ENCODE results near the gene HEXIM2.
A peak's percentile ranks its signal among the peaks of the same experiment; 100 is the strongest.

The HEXIM2 gene

DNA sequence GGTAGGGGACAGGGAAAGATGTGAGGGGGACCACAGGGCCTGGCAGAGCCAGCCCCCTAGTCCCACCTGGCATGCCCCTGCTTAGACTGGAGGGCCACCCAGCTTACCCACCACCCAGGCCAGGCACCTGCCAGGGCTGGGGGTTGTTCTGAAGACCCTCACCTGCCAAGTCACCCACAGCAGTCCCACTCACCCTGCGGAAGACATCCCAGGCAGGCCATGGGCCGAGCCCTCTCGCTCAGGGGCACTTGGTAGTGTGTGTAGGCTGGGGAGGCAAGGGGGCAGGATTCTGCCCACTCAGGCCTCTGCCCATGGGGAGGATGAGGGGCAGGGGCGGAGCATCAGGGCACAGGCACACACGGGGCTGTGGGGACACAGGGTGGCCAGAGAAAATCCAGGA is 33.3 kb upstream of the HEXIM2 start:
- DNase-seq, result no peak

DNA sequence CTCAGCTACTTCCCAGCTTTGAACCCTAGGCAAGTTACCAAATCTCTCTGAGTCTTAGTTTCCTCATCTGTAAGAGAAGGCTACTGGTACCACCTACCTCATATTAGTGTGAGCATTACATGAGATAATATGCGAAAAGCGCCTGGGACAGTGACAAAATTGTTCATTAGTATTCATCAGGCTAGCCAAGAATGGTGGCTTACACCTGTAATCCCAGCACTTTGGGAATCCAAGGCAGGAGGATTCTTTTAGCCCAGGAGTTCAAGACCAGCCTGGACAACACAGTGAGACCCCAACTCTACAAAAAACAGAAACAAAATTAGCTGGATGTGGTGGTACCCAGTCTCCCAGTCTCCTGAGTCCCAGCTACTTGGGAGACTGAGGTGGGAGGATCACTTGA is 32.7 kb upstream of the HEXIM2 start:
- DNase-seq, result no peak

GRCh38 chr17:45129426-45129939 is 32.2 kb upstream of the HEXIM2 start:
- no peak for DNase-seq

GRCh38 chr17:45129940-45130680 is 31.6 kb upstream of the HEXIM2 start:
- no peak for DNase-seq

DNA sequence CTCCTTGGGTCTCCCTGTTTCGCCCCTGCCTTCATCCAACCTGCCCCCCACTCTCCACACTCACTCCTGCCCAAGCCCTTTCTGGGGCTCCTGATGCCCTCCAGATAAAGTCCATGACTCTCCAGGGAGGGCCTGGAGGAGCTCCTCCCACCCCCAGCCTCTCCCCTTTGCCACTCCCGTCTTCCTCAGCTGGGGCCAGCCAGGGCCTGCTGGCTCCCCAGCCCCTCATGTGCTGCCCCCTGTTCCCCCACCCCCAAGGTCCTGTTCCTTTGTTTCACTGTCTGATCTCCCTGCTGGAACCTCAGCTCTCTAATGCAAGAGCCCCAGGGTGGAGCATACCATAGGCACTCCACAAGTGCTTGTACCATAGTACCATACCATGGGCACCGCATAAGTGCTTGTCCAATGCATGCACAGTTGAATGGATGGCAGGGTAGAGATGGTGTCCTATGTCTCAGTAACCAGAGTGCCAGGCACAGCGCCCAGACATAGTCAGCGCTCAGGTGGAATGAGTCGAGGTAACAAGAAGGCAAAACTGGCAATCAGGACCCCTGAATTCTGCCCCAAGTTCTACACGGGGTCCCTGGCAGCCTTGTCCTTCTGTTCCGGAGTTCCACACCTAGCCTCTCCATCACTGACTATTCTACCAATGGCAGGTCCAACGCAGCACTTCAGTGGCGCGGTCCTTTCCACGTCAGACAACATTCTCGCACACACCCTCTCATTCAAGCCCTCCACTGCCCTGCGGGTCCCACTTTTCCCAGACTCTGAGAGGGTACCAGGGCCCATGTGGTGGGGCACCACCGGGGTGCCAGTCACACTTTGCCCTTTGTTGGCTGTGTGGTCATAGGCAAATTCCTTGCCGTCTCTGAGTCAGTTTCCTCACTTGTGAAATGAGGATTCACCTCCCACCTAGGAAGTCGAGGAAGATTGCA is 30.7 kb upstream of the HEXIM2 start:
- no peak for DNase-seq

DNA sequence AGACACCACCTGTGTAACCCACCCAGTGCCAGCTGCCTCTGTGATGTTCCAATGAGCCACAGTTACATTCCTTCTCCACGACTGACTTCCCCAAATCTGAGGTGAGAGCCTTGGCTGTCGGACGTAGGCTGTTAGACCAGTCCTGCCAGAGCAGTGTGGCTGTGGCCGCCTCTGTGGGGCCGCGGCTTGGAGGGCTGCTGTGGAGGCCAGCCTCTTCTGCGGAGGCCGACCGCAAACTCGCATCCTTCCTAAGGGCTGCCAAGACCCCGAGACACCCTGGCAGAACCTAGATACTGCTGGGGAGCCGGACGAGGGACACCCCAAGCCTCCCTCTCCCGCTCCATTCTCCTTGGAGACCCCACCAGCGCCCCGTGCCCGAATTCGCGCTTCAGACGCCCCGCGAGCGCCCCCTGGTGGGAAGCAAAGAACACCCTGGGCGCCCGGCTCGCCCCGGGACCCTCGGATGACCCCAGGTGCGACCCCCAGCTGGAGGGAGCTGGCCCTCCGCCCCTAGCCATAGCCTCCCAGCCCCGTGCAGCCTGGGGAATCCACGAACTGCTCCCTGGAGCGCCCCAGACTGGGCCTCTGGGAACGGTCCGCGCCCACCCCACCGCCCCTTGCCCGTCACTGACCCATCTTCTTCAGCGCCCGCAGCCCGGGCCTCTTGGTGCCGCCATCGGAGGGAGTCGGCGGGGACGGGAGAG is 29.9 kb upstream of the HEXIM2 start:
- DNase-seq, result peak; percentile 16 to 45

GRCh38 chr17:45132320-45132571 is 29.4 kb upstream of the HEXIM2 start, which contains the start of gene PLCD3:
TSS of gene PLCD3 (minus strand) at chr17:45132515. CDS start at chr17:45132410, 105 bp downstream.
- no peak for DNase-seq

DNA sequence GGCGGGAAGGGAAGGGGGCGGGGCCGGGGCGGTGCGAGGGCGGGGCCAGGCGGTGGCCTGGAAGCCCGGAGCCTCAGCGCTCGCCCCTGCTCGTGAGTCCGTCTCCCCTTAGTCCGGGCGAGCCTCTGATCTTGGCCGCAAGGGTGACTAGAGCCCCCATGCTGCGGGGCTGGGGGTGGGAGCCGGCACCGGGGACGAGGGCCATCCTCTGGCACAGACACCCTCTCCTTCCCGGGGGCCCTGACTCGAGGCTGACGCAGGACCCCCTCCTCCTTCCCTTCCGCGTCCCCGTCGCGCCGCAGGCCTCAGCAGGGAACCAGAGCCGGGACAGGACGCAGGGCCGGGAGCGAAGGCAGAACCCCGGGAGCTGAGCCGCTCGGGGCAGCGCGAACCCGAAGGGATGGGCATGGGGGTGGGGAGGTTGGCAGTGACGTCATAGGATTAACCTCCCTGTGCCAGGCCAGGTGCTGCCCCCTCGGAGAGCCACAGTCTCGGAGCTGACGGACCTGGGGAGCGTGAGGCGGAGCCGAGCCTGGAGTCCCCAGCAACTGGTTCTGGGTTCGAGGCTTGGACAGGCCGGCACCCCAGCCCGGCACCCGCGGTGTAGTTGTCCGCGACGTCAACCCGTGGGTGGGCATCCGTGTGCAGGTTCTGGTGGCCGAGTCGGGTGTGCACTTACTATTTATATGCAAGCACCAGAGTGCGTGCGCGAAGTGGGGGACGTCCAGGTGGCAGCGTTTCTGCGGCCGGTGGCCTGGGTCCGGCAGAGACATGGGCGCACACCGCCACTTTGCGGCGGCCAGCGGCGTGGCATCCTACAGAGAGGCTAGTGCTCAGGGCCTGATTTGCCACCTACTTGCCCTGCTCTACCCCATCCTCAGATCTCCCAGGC is 28.9 kb upstream of the HEXIM2 start:
- peak; percentile 69 to 78 for DNase-seq

- DNase-seq, result peak; percentile 96 to 98
Measured at GRCh38 chr17:45135192-45135977, 26.3 kb upstream of the HEXIM2 start, which contains the start of gene ACBD4. TSS of gene ACBD4 (plus strand) at chr17:45135687. CDS start at chr17:45136145, 458 bp downstream.

DNA sequence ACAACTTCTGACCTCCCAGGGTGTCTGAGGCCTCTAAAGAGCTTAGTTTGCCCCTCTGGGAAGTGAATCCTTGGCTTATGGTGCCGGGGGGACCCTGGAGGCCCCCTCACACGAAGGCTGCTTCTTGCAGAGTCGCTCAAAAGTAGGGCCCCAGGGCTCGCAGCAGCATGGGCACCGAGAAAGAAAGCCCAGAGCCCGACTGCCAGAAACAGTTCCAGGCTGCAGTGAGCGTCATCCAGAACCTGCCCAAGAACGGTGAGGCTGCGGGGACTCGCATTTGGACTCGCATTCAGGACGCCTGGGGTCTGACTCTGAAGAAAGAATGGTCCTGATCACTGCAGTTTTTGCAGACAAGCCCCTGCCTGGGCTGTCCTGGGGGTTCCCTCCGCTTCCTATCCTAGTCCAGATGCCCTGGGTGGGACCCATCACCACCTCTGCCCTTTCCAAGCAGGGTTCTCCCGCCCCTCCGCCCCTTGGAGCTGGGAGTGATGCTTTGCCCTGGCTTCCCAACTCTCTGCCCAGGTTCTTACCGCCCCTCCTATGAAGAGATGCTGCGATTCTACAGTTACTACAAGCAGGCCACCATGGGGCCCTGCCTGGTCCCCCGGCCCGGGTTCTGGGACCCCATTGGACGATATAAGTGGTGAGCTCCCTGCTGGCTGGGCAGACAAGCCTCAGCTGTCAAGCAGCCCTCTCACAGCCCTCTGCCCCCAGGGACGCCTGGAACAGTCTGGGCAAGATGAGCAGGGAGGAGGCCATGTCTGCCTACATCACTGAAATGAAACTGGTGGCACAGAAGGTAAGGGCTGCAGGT is 25.5 kb upstream of the HEXIM2 start:
- no peak for DNase-seq

GRCh38 chr17:45136846-45137560 is 24.7 kb upstream of the HEXIM2 start:
- no peak for DNase-seq

GRCh38 chr17:45137561-45138305 is 23.9 kb upstream of the HEXIM2 start:
- DNase-seq, result no peak

- no peak for DNase-seq
Measured at GRCh38 chr17:45138911-45139532, 22.7 kb upstream of the HEXIM2 start.

- no peak for DNase-seq
Measured at GRCh38 chr17:45139533-45139920, 22.1 kb upstream of the HEXIM2 start.

DNA sequence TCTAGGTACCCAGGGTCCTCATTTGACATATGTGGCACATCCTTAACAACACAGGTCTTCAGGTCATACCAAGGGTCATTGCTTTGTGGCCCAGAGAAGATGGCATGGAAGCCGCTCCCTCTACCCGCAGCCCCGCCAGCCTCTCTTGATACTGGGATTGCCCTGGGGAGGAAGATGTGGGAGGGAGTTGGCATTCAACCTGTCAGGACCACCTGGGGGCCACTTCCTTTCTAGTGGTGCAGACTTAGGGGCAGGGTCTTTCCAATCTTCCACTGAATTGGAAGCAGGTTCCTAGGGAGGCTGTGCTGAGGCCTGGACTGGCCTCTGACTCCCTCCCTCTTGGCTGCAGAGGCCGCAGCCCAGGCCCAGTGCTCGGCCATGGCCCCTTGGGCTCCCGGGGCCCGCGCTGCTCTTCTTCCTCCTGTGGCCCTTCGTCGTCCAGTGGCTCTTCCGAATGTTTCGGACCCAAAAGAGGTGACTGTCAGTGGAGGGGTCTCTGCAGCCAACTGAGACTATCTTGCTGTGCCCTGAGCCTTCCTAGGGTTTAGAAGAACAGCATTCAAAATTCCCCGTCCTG is 18.5 kb upstream of the HEXIM2 start:
- DNase-seq, result no peak

DNA sequence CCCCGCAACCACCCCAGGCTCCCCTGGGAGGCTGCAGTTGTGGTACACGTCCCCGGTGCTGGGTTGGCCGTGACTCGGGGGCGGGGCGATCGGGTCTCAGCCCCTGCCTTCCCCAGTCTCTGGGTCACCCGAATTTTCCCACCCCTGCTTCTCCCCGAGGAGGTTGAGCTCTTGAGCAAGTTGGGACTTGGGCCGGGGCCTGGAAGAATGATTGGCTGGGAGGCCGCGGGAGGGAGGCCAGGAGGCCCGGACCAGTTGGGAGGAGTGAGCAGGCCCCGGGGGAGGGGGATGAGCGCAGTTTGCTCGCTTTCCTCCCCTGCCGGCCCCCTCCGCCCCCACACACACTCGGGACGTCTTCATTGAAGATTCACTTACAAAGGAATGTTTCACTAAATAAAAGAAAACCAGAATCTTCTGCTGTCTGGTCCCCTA is 17.9 kb upstream of the HEXIM2 start:
- DNase-seq, result peak in 1 of 2 donors; percentile 42

DNA sequence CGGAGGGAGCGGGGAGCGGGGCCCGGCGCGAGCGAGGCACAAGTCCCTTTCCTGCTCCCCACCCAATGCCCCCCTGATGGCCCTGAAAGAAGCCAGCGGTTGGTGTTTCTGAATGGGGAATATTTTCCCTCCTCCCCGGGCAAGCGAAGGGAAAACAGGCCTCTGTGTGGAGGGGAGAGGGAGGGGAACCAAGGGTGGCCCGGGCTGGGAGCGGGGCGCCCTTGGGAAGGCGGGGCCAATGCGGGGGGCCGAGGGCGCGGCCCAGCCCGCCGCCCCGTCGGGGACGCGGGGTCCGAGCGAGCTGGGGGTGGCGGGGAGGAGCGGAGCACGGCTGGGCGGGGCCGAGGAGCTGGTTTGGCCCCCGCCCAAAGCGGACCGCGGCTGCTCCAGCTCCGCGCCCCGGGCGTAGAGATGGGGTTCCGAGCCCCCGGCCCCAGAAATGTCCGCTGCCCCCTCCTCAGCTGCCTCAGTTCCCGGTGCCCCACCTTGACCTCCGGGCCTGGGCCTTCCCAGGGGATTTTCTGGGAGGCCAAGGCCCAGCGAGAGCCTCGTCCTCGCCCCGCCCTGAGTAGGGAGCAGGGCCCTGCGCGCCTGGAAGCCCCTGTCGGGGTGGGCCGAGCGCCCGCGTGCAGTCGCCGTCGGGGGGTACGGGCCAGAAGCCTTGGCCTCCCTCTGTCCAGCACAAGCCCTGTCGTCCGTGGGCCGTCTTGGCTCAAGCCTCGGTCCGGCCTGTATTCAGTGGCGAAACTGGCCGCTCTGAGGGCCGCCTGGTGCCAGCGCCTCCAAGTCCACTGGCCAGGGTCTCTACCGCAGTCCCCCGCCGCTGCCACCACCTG is 17.3 kb upstream of the HEXIM2 start:
- peak in 1 of 2 donors; percentile 32 for DNase-seq
